T-helper 2 cell treated with Interferon-gamma antibody and Interleukin-4, amounts not matched to agents 5 μg/mL and 100 μg/mL, for 36 hours (primary cell): Measurements from ENCODE around the gene CMBL.

Experiments used
- DNase-seq: peaks from one replicate; pipeline ENCODE4 v3.0.0; 2021; ENCODE audit warnings: low spot score
- H3K27ac Mint-ChIP-seq: one replicate; pipeline ENCODE4 v1.8.0; 2021; ENCODE audit warnings: mild to moderate bottlenecking, mixed read lengths
- H3K27me3 Mint-ChIP-seq: one replicate; pipeline ENCODE4 v1.8.0; 2021; ENCODE audit warnings: low read depth, mixed read lengths
- H3K36me3 Mint-ChIP-seq: one replicate; pipeline ENCODE4 v1.8.0; 2021; ENCODE audit warnings: low read depth, mixed read lengths
- H3K4me1 Mint-ChIP-seq: one replicate; pipeline ENCODE4 v1.8.0; 2021; ENCODE audit warnings: low read depth, mixed read lengths
- H3K4me3 Mint-ChIP-seq: one replicate; pipeline ENCODE4 v1.8.0; 2022; ENCODE audit warnings: mild to moderate bottlenecking, moderate library complexity, mixed read lengths
- H3K9me3 Mint-ChIP-seq: one replicate; pipeline ENCODE4 v1.8.0; 2021; ENCODE audit warnings: mixed read lengths

Gene CMBL

GRCh38 chr5:10308844-10309243 lies 1.1 kb upstream of the CMBL start:
- Mint-ChIP-seq H3K27me3 (peaks cover 46% of the 10 kb centered on the region), H3K36me3 (peaks cover 3% of the 10 kb centered on the region), H3K9me3 (no peaks in the 10 kb centered on the region), H3K4me3 (peak overlapping the region; percentile 54), H3K4me1 (peaks cover 7% of the 10 kb centered on the region), H3K27ac (no peak overlapping the region)
- DNase-seq: no peak

GRCh38 chr5:10306806-10307205 lies 896 bp downstream of the CMBL start:
- H3K27me3 Mint-ChIP-seq: peaks cover 47% of the 10 kb centered on the region
- no peak overlapping the region for H3K27ac Mint-ChIP-seq
- H3K36me3 Mint-ChIP-seq: peaks cover 3% of the 10 kb centered on the region
- peaks cover 7% of the 10 kb centered on the region for H3K4me1 Mint-ChIP-seq
- no peaks in the 10 kb centered on the region for H3K9me3 Mint-ChIP-seq
- peak overlapping the region; percentile 84 for H3K4me3 Mint-ChIP-seq
- DNase-seq: no peak

GRCh38 chr5:10306114-10306513 lies 1.6 kb downstream of the CMBL start:
- no peaks in the 10 kb centered on the region for H3K9me3 Mint-ChIP-seq
- no peak for DNase-seq
- peaks cover 47% of the 10 kb centered on the region for H3K27me3 Mint-ChIP-seq
- no peak overlapping the region for H3K27ac Mint-ChIP-seq
- no peak overlapping the region for H3K4me3 Mint-ChIP-seq
- H3K4me1 Mint-ChIP-seq: peaks cover 7% of the 10 kb centered on the region
- H3K36me3 Mint-ChIP-seq: peaks cover 3% of the 10 kb centered on the region

- Mint-ChIP-seq H3K27me3 (peaks cover 47% of the 10 kb centered on the region), H3K9me3 (no peaks in the 10 kb centered on the region), H3K36me3 (peaks cover 3% of the 10 kb centered on the region), H3K4me1 (peaks cover 4% of the 10 kb centered on the region), H3K27ac (no peak overlapping the region), H3K4me3 (no peak overlapping the region)
- DNase-seq: no peak
These were observed 2.8 kb downstream of the CMBL start for GRCh38 chr5:10304932-10305331.

- H3K9me3 Mint-ChIP-seq: no peaks in the 10 kb centered on the region
- H3K4me3 Mint-ChIP-seq: no peak overlapping the region
- H3K4me1 Mint-ChIP-seq: peaks cover 4% of the 10 kb centered on the region
- peaks cover 3% of the 10 kb centered on the region for H3K36me3 Mint-ChIP-seq
- peaks cover 39% of the 10 kb centered on the region for H3K27me3 Mint-ChIP-seq
- no peak overlapping the region for H3K27ac Mint-ChIP-seq
- DNase-seq: no peak
These were observed 4.0 kb downstream of the CMBL start for GRCh38 chr5:10303699-10304170.

- H3K27me3 Mint-ChIP-seq: peaks cover 34% of the 10 kb centered on the region
- H3K36me3 Mint-ChIP-seq: peaks cover 3% of the 10 kb centered on the region
- no peak overlapping the region for H3K27ac Mint-ChIP-seq
- no peak overlapping the region for H3K4me3 Mint-ChIP-seq
- DNase-seq: no peak
- H3K4me1 Mint-ChIP-seq: peaks cover 4% of the 10 kb centered on the region
- H3K9me3 Mint-ChIP-seq: no peaks in the 10 kb centered on the region
These were observed 4.5 kb downstream of the CMBL start for GRCh38 chr5:10303201-10303600.

- Mint-ChIP-seq H3K27ac (no peak overlapping the region), H3K36me3 (no peaks in the 10 kb centered on the region), H3K27me3 (peaks cover 28% of the 10 kb centered on the region), H3K4me3 (no peak overlapping the region), H3K4me1 (no peaks in the 10 kb centered on the region), H3K9me3 (no peaks in the 10 kb centered on the region)
- DNase-seq: no peak
These were observed 5.7 kb downstream of the CMBL start for GRCh38 chr5:10301842-10302610.

GRCh38 chr5:10301266-10301665 lies 6.4 kb downstream of the CMBL start:
- Mint-ChIP-seq H3K36me3 (no peaks in the 10 kb centered on the region), H3K4me3 (no peak overlapping the region), H3K9me3 (no peaks in the 10 kb centered on the region), H3K27ac (no peak overlapping the region), H3K4me1 (no peaks in the 10 kb centered on the region), H3K27me3 (peaks cover 20% of the 10 kb centered on the region)
- no peak for DNase-seq

GRCh38 chr5:10300246-10300645 lies 7.5 kb downstream of the CMBL start:
- peaks cover 11% of the 10 kb centered on the region for H3K27me3 Mint-ChIP-seq

GRCh38 chr5:10297646-10298204 lies 10.0 kb downstream of the CMBL start:
- DNase-seq: no peak
- H3K9me3 Mint-ChIP-seq: no peaks in the 10 kb centered on the region
- no peak overlapping the region for H3K4me3 Mint-ChIP-seq
- H3K27ac Mint-ChIP-seq: no peak overlapping the region
- H3K36me3 Mint-ChIP-seq: no peaks in the 10 kb centered on the region
- H3K4me1 Mint-ChIP-seq: no peaks in the 10 kb centered on the region
- H3K27me3 Mint-ChIP-seq: peaks cover 13% of the 10 kb centered on the region

More at GRCh38 chr5:10300246-10300645, 7.5 kb downstream of the CMBL start:
- no peak for DNase-seq
- H3K27ac Mint-ChIP-seq: no peak overlapping the region
- H3K4me1 Mint-ChIP-seq: no peaks in the 10 kb centered on the region
- H3K4me3 Mint-ChIP-seq: no peak overlapping the region
- H3K9me3 Mint-ChIP-seq: no peaks in the 10 kb centered on the region
- no peaks in the 10 kb centered on the region for H3K36me3 Mint-ChIP-seq

GRCh38 chr5:10295619-10296326 lies 11.9 kb downstream of the CMBL start:
- Mint-ChIP-seq H3K36me3 (no peaks in the 10 kb centered on the region), H3K27me3 (peaks cover 13% of the 10 kb centered on the region), H3K9me3 (no peaks in the 10 kb centered on the region), H3K4me3 (no peak overlapping the region), H3K27ac (no peak overlapping the region), H3K4me1 (no peaks in the 10 kb centered on the region)
- no peak for DNase-seq

- Mint-ChIP-seq H3K27ac (no peak overlapping the region), H3K9me3 (no peaks in the 10 kb centered on the region), H3K27me3 (peaks cover 13% of the 10 kb centered on the region), H3K36me3 (no peaks in the 10 kb centered on the region), H3K4me1 (no peaks in the 10 kb centered on the region), H3K4me3 (no peak overlapping the region)
- no peak for DNase-seq
These were observed 13.6 kb downstream of the CMBL start for GRCh38 chr5:10293907-10294662.

GRCh38 chr5:10291692-10292339 lies 15.9 kb downstream of the CMBL start:
- Mint-ChIP-seq H3K9me3 (no peaks in the 10 kb centered on the region), H3K4me3 (no peak overlapping the region), H3K27me3 (peaks cover 14% of the 10 kb centered on the region), H3K27ac (no peak overlapping the region), H3K4me1 (peaks cover 3% of the 10 kb centered on the region), H3K36me3 (no peaks in the 10 kb centered on the region)
- DNase-seq: no peak
